Fibroblast of villous mesenchyme (primary cell): ENCODE results near the gene FRMD5. TPM values are rescaled to one million over a fixed set of nuclear protein-coding genes. Genes with fewer than 3 reads are reported as not detected.

Source experiments
- DNase-seq: peaks from one replicate; pipeline ENCODE4 v3.0.0-alpha.2; 2010; ENCODE audit warnings: low read depth
- H3K4me3 ChIP-seq: 2 replicates; pipeline ENCODE4 v1.5.1; 2011; ENCODE audit warnings: low read depth, mild to moderate bottlenecking, low read length
- total RNA-seq: library from RNA; depleted of rRNA; stranded (reverse); fragments of >200 nt; gene quantifications from 2 replicates; pipeline ENCODE4 v1.2.3, GENCODE V29; 2012
- TF ChIP-seq, protein P1 (sequence below): IDR thresholded peaks from 2 replicates; pipeline ENCODE4 v1.5.1; 2012; ENCODE audit warnings: low read depth, mild to moderate bottlenecking, low read length; ENCODE audit not compliant: insufficient read depth

FRMD5 gene
- total RNA-seq, 1 donor = 1.3 TPM

DNA sequence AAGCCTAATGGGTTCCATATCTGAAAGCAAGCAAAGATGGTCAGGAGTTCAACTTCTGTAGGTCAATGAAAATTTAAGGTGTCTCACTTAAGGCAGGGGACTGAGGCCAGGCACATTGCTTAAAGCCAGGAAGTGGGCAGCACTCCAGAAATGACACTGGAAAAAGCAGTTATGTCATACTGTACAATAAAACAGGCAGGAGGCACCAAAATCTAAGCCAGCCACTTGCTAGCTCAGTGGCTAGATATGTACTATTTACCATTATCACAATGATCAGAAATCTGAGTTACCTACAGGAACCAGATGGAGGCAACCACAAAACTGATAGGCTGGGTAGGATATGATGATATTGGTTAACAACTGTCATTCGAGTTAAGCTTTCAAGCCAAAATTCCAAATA, 57.3 kb downstream of the FRMD5 start:
- DNase-seq = no peak
- H3K4me3 ChIP-seq = no peak overlapping the region
- TF ChIP-seq, protein P1, sequence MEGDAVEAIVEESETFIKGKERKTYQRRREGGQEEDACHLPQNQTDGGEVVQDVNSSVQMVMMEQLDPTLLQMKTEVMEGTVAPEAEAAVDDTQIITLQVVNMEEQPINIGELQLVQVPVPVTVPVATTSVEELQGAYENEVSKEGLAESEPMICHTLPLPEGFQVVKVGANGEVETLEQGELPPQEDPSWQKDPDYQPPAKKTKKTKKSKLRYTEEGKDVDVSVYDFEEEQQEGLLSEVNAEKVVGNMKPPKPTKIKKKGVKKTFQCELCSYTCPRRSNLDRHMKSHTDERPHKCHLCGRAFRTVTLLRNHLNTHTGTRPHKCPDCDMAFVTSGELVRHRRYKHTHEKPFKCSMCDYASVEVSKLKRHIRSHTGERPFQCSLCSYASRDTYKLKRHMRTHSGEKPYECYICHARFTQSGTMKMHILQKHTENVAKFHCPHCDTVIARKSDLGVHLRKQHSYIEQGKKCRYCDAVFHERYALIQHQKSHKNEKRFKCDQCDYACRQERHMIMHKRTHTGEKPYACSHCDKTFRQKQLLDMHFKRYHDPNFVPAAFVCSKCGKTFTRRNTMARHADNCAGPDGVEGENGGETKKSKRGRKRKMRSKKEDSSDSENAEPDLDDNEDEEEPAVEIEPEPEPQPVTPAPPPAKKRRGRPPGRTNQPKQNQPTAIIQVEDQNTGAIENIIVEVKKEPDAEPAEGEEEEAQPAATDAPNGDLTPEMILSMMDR = no peak

DNA sequence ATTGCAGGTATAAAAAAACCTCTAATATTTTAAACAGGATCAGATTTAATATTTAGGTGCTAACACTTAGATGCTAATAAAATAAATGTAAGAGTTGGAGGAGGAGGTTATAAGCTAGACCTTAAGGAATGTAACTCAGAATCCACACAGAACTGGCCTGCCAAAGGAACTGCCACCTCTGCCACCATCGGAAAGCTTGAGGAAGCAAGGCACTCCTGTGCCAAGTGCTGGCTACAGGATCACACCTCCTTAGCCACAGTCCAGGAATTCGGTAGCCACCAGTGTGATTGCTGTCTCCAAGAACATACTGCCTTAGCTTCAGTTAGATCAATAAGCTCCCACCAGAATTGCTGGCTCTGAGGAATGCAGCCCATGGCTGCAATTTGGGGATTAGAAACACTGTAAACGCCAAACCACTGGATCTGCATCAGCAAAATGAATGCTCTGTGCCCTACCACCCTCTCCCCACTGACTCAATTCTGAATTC, 58.0 kb downstream of the FRMD5 start:
- TF ChIP-seq, protein P1 = no peak
- DNase-seq = no peak
- no peak overlapping the region for H3K4me3 ChIP-seq

DNA sequence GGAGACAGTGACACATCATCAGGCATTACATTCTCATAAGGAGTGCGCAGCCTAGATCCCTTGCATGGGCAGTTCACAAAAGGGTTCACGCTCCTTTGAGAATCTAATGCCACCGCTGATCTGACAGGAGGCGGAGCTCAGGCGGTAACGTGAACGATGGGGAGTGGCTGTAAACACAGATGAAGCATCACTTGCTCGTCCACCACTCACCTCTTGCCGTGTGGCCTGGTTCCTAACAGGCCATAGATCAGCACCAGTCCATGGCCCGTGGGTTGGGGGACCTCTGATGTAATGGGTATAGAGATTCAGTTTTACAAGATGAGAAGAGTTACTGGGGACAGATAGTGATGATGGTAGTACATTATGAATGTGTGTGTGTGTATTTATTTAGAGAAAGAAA, 63.0 kb downstream of the FRMD5 start:
- DNase-seq = no peak
- TF ChIP-seq, protein P1 = no peak
- no peak overlapping the region for H3K4me3 ChIP-seq

DNA sequence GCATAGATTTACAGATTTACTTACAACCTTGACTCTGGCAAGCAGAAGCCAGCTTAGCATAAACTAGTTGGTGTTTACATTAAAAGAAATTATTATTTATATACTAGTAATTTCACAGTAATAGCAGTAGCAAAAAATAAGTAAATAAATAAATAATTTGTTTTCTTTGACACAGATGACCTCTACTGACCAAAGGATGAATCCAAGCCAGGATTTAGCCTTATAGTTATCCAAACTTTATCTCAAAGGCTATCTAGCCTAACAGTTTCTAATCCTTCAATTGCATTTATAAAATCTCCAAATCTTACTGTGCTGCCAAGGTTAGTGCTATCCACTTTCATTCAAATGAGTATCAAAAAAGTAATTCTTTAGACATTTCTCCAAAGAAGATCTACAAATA, 64.3 kb downstream of the FRMD5 start:
- no peak for DNase-seq
- TF ChIP-seq, protein P1 = no peak
- H3K4me3 ChIP-seq = no peak overlapping the region

DNA sequence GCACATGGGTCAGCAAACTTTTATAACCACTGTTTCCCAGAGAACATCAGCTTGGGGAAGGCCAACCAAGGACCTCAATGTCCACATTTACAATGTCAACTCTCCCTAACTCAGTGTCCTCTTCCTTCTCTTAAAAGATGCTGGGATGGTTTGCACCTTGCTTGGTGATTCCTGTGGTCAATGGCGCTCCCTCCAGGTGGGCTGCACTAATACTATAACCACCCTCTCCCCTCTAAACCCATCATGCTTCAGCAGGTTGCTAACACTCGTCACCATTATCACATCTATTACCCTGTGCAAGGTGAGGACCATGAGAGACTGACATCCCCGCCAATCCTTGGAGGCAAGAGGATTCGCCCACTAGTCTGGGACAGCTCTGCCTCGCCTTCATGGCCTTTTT, 65.2 kb downstream of the FRMD5 start:
- DNase-seq = no peak
- TF ChIP-seq, protein P1 = no peak
- H3K4me3 ChIP-seq = no peak overlapping the region

DNA sequence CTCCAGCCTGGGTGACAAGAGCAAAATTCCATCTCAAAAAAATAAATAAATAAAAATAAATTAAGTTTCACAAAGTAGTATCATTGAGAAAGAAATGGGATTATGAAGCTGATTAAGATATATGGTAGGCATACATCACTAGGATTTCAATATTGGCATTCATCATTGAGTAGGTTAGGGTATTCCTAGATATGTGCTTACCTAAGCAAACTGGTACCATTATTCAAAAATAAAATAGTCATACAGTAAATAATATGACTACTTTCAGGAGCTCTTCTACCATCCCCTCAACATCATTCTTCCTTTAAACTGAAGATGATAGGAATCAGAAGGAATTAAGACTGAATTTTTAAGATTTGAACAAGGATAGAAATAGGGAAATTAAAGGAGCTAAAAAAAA, 66.6 kb downstream of the FRMD5 start:
- DNase-seq = no peak
- H3K4me3 ChIP-seq = no peak overlapping the region
- TF ChIP-seq, protein P1 = no peak

DNA sequence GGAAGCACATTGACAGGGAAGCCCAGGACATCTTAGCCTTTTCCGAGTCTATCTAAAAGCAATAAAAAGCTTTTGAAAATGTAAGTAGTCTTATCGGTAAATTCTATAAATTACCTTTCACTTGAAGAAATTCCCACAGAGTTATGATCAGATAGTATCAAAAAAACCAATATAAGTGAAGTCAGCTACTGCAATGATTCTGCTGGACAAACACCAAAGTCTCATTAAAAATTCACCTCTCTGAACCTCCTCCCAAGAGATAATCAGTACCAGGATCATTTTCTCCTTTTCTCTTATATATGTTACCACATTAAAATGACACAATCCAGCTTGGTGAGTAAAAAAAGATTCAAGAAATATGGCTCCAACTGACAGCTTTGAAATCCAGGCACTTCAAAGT, 69.2 kb downstream of the FRMD5 start:
- no peak for DNase-seq
- TF ChIP-seq, protein P1 = no peak
- no peak overlapping the region for H3K4me3 ChIP-seq
